SK-N-DZ (cell line): ENCODE results near the gene EIF2B4. TPM values are rescaled to one million over a fixed set of nuclear protein-coding genes. Genes with fewer than 3 reads are reported as not detected.

ENCODE experiments used
- DNase-seq: peaks from one replicate; pipeline ENCODE4 v3.0.0-alpha.2; 2015; ENCODE audit warnings: low spot score
- polyA plus RNA-seq, 2 experiments: library from polyadenylated mRNA; depleted of rRNA; stranded (reverse); fragments of >200 nt; gene quantifications; 2 replicates each; pipeline ENCODE4 v1.2.3, GENCODE V29; 2014

EIF2B4 gene
- 19.3 and 21.2 TPM in 2 replicates for polyA plus RNA-seq (2014; cell fraction: cytosol; rRNA removed)
- polyA plus RNA-seq (2014; cell fraction: nucleus; rRNA removed) = 50.3 and 59.7 TPM in 2 replicates

GRCh38 chr2:27370026-27370815 lies at the start of gene EIF2B4, which contains the start of gene SNX17:
EIF2B4 (minus strand) TSS chr2:27370338; CDS start chr2:27370314, 24 bp downstream.
SNX17 (plus strand) TSS chr2:27370616; CDS start chr2:27370744, 128 bp downstream.
- peak; percentile 97 for DNase-seq

- no peak for DNase-seq
Measured at GRCh38 chr2:27416151-27416550, 46.0 kb upstream of the EIF2B4 start.

- no peak for DNase-seq
Measured at GRCh38 chr2:27412419-27413152, 42.4 kb upstream of the EIF2B4 start.

- peak; percentile 91 for DNase-seq
Measured at GRCh38 chr2:27409321-27410073, 39.4 kb upstream of the EIF2B4 start, which contains the start of gene PPM1G. PPM1G (minus strand) TSS chr2:27409591; CDS start chr2:27409422, 169 bp downstream.

GRCh38 chr2:27408601-27409320 lies 38.6 kb upstream of the EIF2B4 start:
- DNase-seq = peak; percentile 1

- peak; percentile 74 for DNase-seq
Measured at GRCh38 chr2:27407798-27408491, 37.8 kb upstream of the EIF2B4 start.

GRCh38 chr2:27400348-27401135 lies 30.4 kb upstream of the EIF2B4 start:
- no peak for DNase-seq

- DNase-seq = no peak
Measured at GRCh38 chr2:27398962-27399361, 28.8 kb upstream of the EIF2B4 start.

- no peak for DNase-seq
Measured at GRCh38 chr2:27393225-27393624, 23.1 kb upstream of the EIF2B4 start.

GRCh38 chr2:27390822-27391679 lies 20.9 kb upstream of the EIF2B4 start:
- DNase-seq = no peak

GRCh38 chr2:27381577-27382181 lies 11.5 kb upstream of the EIF2B4 start:
- no peak for DNase-seq

- DNase-seq = peak; percentile 93
Measured at GRCh38 chr2:27380626-27381545, 10.7 kb upstream of the EIF2B4 start, which contains the start of gene ZNF513. ZNF513 (minus strand) TSS chr2:27380734; CDS start chr2:27380526, 208 bp downstream.

- DNase-seq = peak; percentile 61
Measured at GRCh38 chr2:27379836-27380625, 9.9 kb upstream of the EIF2B4 start.

- no peak for DNase-seq
Measured at GRCh38 chr2:27379383-27379835, 9.3 kb upstream of the EIF2B4 start.

GRCh38 chr2:27378809-27379290 lies 8.7 kb upstream of the EIF2B4 start:
- no peak for DNase-seq
